Mesendoderm (in vitro differentiated cells): ENCODE results near the gene COL8A2.

Experiments
- DNase-seq: peaks from one replicate; pipeline ENCODE4 v3.0.0; 2013
- H2AK5ac ChIP-seq: 2 replicates; pipeline ENCODE4 v1.6.1; 2013; ENCODE audit warnings: low read length, inconsistent platforms
- H2BK120ac ChIP-seq: 2 replicates; pipeline ENCODE4 v1.6.1; 2013; ENCODE audit warnings: low read depth, mild to moderate bottlenecking, low read length, moderate library complexity, mixed read lengths
- H2BK15ac ChIP-seq: replicated peaks from 2 replicates; pipeline ENCODE4 v1.6.1; 2013; ENCODE audit warnings: low read depth, mild to moderate bottlenecking, moderate library complexity
- H2BK5ac ChIP-seq: 2 replicates; pipeline ENCODE4 v1.6.1; 2013; ENCODE audit warnings: low read length, inconsistent platforms
- H3K18ac ChIP-seq: 2 replicates; pipeline ENCODE4 v1.6.1; 2013; ENCODE audit warnings: mild to moderate bottlenecking, low read length, mixed read lengths
- H3K23ac ChIP-seq: one replicate; pipeline ENCODE4 v1.6.1; 2013; ENCODE audit warnings: low read length
- H3K27ac ChIP-seq: 2 replicates; pipeline ENCODE4 v1.5.1; 2013; ENCODE audit warnings: low read depth, mild to moderate bottlenecking, inconsistent platforms, low read length, moderate library complexity
- H3K27me3 ChIP-seq: 2 replicates; pipeline ENCODE4 v1.6.1; 2013; ENCODE audit warnings: low read length, control low read depth, mild to moderate bottlenecking, inconsistent platforms; ENCODE audit not compliant: insufficient read depth, poor library complexity
- H3K36me3 ChIP-seq: 2 replicates; pipeline ENCODE4 v1.6.1; 2013; ENCODE audit warnings: low read length, inconsistent platforms; ENCODE audit not compliant: control insufficient read depth, insufficient read depth
- H3K4ac ChIP-seq: one replicate; pipeline ENCODE4 v1.6.1; 2013; ENCODE audit warnings: low read depth, mild to moderate bottlenecking, low read length, moderate library complexity
- H3K4me1 ChIP-seq: 2 replicates; pipeline ENCODE4 v1.6.1; 2013; ENCODE audit warnings: low read depth, low read length, inconsistent platforms; ENCODE audit not compliant: control insufficient read depth
- H3K4me2 ChIP-seq: 2 replicates; pipeline ENCODE4 v1.6.1; 2013; ENCODE audit warnings: low read length
- H3K4me3 ChIP-seq: 2 replicates; pipeline ENCODE4 v1.5.1; 2013; ENCODE audit warnings: mild to moderate bottlenecking, low read length
- H3K56ac ChIP-seq: one replicate; pipeline ENCODE4 v1.6.1; 2013; ENCODE audit warnings: low read length
- H3K79me1 ChIP-seq: 2 replicates; pipeline ENCODE4 v1.6.1; 2013; ENCODE audit warnings: low read length, inconsistent platforms
- H3K79me2 ChIP-seq: 2 replicates; pipeline ENCODE4 v1.6.1; 2013; ENCODE audit warnings: mild to moderate bottlenecking, low read length; ENCODE audit not compliant: control insufficient read depth, insufficient read depth
- H3K9ac ChIP-seq: 2 replicates; pipeline ENCODE4 v1.6.1; 2013; ENCODE audit warnings: low read length, inconsistent platforms
- H4K5ac ChIP-seq: one replicate; pipeline ENCODE4 v1.6.1; 2013; ENCODE audit warnings: low read length
- H4K8ac ChIP-seq: one replicate; pipeline ENCODE4 v1.6.1; 2013; ENCODE audit warnings: low read depth, mild to moderate bottlenecking, control low read depth, low read length, moderate library complexity
- WGBS: extraction: QIAGEN DNeasy Blood & Tissue Kit; methylation state at CpG from one replicate; pipeline ENCODE4 v1.1.7; 2013; ENCODE audit warnings: low lambda C conversion rate, missing lambda C conversion rate; ENCODE audit not compliant: insufficient coverage; ENCODE audit errors: extremely low coverage; 5-methylcytosine and 5-hydroxymethylcytosine counted together

The COL8A2 gene

GRCh38 chr1:36168514-36168913, 43.5 kb upstream of the COL8A2 start:
- no peak overlapping the region for H3K4me3 ChIP-seq
- no peak overlapping the region for H2BK120ac ChIP-seq
- no peak overlapping the region for H3K56ac ChIP-seq
- no peak overlapping the region for H3K27ac ChIP-seq
- DNase-seq: no peak
- no peak overlapping the region for H3K4ac ChIP-seq
- no peaks in the 10 kb centered on the region for H3K4me1 ChIP-seq
- no peak overlapping the region for H4K8ac ChIP-seq
- H3K23ac ChIP-seq: no peak overlapping the region
- peaks cover 15% of the 10 kb centered on the region for H3K36me3 ChIP-seq
- H4K5ac ChIP-seq: no peak overlapping the region
- WGBS: no CpG with 5 or more reads among the region's 3 CpGs
- H3K27me3 ChIP-seq: no peaks in the 10 kb centered on the region
- H2BK15ac ChIP-seq: no peak overlapping the region
- no peak overlapping the region for H2BK5ac ChIP-seq
- peaks cover 19% of the 10 kb centered on the region for H3K79me2 ChIP-seq
- peaks cover 29% of the 10 kb centered on the region for H3K79me1 ChIP-seq
- no peak overlapping the region for H3K9ac ChIP-seq
- no peak overlapping the region for H3K18ac ChIP-seq
- H3K4me2 ChIP-seq: no peak overlapping the region
- H2AK5ac ChIP-seq: no peak overlapping the region

GRCh38 chr1:36166938-36167905, 42.2 kb upstream of the COL8A2 start:
- H3K9ac ChIP-seq: no peak overlapping the region
- H3K79me1 ChIP-seq: peaks cover 38% of the 10 kb centered on the region
- peaks cover 28% of the 10 kb centered on the region for H3K79me2 ChIP-seq
- no peak overlapping the region for H3K4ac ChIP-seq
- H2BK15ac ChIP-seq: no peak overlapping the region
- no peaks in the 10 kb centered on the region for H3K27me3 ChIP-seq
- H3K56ac ChIP-seq: no peak overlapping the region
- peak; percentile 47 for DNase-seq
- no peak overlapping the region for H3K18ac ChIP-seq
- H2AK5ac ChIP-seq: no peak overlapping the region
- no peak overlapping the region for H3K4me2 ChIP-seq
- no peak overlapping the region for H3K23ac ChIP-seq
- no peak overlapping the region for H2BK120ac ChIP-seq
- WGBS: no CpG with 5 or more reads among the region's 15 CpGs
- no peak overlapping the region for H3K4me3 ChIP-seq
- peaks cover 7% of the 10 kb centered on the region for H3K36me3 ChIP-seq
- H3K27ac ChIP-seq: no peak overlapping the region
- no peak overlapping the region for H4K8ac ChIP-seq
- H2BK5ac ChIP-seq: no peak overlapping the region
- H3K4me1 ChIP-seq: no peaks in the 10 kb centered on the region
- H4K5ac ChIP-seq: no peak overlapping the region

- Histone ChIP-seq H3K23ac (no peak overlapping the region), H2BK120ac (no peak overlapping the region), H3K4ac (no peak overlapping the region), H3K4me3 (no peak overlapping the region), H3K4me1 (peaks cover 9% of the 10 kb centered on the region), H2AK5ac (no peak overlapping the region), H4K8ac (no peak overlapping the region), H3K9ac (no peak overlapping the region), H3K18ac (no peak overlapping the region), H2BK15ac (no peak overlapping the region), H2BK5ac (no peak overlapping the region), H3K36me3 (peaks cover 3% of the 10 kb centered on the region), H3K79me1 (peaks cover 48% of the 10 kb centered on the region), H3K79me2 (peaks cover 39% of the 10 kb centered on the region), H3K27ac (no peak overlapping the region), H4K5ac (no peak overlapping the region), H3K27me3 (no peaks in the 10 kb centered on the region), H3K4me2 (no peak overlapping the region), H3K56ac (no peak overlapping the region)
- no peak for DNase-seq
- WGBS: no CpG with 5 or more reads among the region's 4 CpGs
Measured at GRCh38 chr1:36166136-36166535, 41.1 kb upstream of the COL8A2 start.

GRCh38 chr1:36165145-36165544, 40.1 kb upstream of the COL8A2 start:
- H2BK120ac ChIP-seq: no peak overlapping the region
- H3K79me2 ChIP-seq: peaks cover 47% of the 10 kb centered on the region
- H3K27ac ChIP-seq: no peak overlapping the region
- H3K18ac ChIP-seq: no peak overlapping the region
- H3K9ac ChIP-seq: no peak overlapping the region
- H3K4me2 ChIP-seq: no peak overlapping the region
- WGBS: no CpG with 5 or more reads among the region's 1 CpG
- no peak overlapping the region for H2BK15ac ChIP-seq
- no peak overlapping the region for H4K5ac ChIP-seq
- DNase-seq: no peak
- peaks cover under 1% of the 10 kb centered on the region for H3K36me3 ChIP-seq
- H3K4ac ChIP-seq: no peak overlapping the region
- peaks cover 51% of the 10 kb centered on the region for H3K79me1 ChIP-seq
- no peak overlapping the region for H4K8ac ChIP-seq
- H2AK5ac ChIP-seq: no peak overlapping the region
- no peak overlapping the region for H2BK5ac ChIP-seq
- H3K56ac ChIP-seq: no peak overlapping the region
- no peak overlapping the region for H3K4me3 ChIP-seq
- no peak overlapping the region for H3K23ac ChIP-seq
- no peaks in the 10 kb centered on the region for H3K27me3 ChIP-seq
- peaks cover 13% of the 10 kb centered on the region for H3K4me1 ChIP-seq

GRCh38 chr1:36164361-36164760, 39.3 kb upstream of the COL8A2 start:
- Histone ChIP-seq H4K5ac (no peak overlapping the region), H3K4me3 (no peak overlapping the region), H2BK120ac (no peak overlapping the region), H2BK15ac (no peak overlapping the region), H3K79me2 (peaks cover 55% of the 10 kb centered on the region), H3K36me3 (peaks cover 2% of the 10 kb centered on the region), H3K27me3 (no peaks in the 10 kb centered on the region), H3K23ac (no peak overlapping the region), H3K9ac (no peak overlapping the region), H3K4me1 (peaks cover 16% of the 10 kb centered on the region), H3K4me2 (no peak overlapping the region), H3K79me1 (peaks cover 54% of the 10 kb centered on the region), H3K4ac (no peak overlapping the region), H3K56ac (no peak overlapping the region), H3K18ac (no peak overlapping the region), H4K8ac (no peak overlapping the region), H2AK5ac (no peak overlapping the region), H3K27ac (no peak overlapping the region), H2BK5ac (no peak overlapping the region)
- DNase-seq: no peak
- WGBS: no CpG with 5 or more reads among the region's 2 CpGs
